ENCODE data around the gene NOP56.

The NOP56 gene, protein sequence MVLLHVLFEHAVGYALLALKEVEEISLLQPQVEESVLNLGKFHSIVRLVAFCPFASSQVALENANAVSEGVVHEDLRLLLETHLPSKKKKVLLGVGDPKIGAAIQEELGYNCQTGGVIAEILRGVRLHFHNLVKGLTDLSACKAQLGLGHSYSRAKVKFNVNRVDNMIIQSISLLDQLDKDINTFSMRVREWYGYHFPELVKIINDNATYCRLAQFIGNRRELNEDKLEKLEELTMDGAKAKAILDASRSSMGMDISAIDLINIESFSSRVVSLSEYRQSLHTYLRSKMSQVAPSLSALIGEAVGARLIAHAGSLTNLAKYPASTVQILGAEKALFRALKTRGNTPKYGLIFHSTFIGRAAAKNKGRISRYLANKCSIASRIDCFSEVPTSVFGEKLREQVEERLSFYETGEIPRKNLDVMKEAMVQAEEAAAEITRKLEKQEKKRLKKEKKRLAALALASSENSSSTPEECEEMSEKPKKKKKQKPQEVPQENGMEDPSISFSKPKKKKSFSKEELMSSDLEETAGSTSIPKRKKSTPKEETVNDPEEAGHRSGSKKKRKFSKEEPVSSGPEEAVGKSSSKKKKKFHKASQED

DNA sequence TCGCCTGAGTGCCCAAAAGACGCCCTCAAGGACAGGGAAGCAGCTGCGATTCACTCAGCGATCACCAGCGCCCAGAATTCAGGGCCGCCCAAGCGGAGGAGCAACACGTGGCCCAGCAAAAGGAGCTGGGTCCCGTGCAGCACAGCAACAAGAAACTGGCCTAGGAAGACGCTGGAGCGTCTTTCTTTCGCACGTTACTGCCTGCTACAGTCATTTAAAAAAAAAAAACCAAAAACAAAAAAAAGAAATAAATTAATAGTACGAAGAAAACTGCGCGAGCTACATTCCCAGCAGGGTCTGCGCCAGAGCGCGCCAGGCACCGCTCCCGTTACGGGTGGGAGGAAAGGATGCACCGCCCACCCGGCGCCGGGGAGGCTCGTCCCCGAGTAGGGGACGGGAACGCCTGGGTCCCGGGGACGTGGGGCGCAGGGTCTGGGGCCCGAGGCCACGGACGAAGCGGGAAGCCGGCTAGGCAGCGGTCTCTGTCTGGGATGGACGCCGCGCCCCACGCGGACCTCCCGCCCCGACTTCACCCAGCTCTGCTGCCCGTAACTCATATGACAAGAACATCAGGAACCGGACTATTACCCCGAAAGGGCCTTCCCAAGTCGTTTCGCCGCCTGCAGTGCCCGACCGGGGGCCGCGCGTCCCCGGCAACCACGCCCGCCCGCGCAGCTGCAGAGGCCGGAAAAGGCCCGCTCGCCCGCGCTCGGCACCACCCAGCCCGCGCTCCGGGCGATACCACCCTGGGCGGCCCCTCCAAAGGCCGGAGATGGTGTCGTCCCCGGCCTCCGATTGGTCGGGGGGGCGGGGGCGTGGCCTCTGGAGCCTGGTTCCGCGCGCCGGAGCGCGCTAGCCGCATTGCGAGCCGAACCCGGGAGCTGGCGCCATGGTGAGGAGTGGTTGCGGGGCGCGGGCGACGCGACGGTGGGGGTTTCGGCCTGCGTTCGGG is at the start of gene NOP56:
Gene NOP56, plus strand, starts transcription at position 861 of the 952 bp plus-strand sequence. Its CDS starts 29 bp downstream, at position 890.
- DNase-seq (ENCODE audit: low read depth, low spot score): peak; percentile 93

DNA sequence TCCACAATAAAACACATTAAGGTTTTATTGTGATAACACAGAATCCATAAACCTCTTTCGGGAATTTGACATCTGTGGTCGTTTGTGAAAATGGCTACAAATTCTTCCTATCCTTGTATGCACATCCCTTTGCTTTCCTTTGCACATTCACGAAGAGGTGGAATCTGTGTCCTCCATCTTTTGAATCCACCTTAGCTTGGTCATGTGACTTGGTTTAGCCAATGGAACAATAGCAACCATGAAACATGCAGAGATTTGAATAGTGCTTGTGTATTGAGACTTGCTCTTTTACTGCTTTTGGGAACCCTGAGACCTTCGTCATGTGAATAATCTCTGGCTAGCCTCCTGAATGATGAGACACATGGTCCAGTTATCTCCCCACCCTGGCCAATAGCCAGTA is 49.7 kb upstream of the NOP56 start:
- DNase-seq (ENCODE audit: low read depth, low spot score): no peak

DNA sequence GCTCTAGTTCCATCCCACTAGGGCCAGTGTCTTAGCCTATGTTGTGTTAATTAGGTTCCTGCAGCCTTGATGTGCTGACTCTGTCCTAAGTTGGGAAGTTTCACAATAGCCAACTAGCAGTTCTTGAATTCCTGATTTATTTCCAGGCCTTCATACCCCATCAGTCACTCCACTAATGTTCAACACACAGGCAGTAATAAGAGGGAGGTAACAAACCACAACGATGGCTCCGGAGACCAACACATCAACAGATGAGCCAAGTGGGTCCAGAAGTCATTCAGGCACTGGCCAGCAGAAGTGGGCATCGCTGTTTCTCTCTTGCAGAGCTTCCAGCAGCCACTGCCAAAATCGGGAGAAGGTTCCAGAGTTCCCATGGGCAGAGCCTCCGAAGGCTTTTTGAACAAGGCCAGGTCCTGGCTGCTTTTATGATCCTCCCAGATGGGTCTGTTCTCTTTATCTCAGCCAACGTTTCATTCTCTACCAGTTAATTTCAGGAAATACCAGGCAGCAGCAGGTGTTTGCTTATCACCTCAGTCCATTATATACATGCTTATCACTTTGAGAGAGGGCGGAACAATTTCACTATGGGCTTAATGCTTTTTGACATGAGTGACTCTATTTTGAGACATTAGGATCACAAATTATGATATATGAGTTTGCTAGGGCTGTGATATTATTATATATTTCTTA is 48.5 kb upstream of the NOP56 start:
- no peak for DNase-seq (ENCODE audit: low read depth, low spot score)

DNA sequence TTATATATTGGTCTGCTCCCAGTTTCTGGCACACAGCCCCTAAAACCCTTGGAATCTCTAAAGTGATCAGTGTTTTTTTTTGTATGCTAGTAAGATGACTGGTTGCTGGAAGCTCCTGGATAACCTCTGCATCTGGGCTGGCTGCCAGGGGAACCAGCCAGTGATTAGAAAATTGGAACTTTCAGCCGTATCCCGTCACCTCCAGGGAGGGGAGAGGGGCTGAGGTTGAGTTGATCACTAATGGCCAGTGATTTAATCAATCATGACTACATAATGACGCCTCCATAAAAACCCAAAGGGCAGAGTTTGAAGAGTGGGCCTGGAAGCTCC is 48.0 kb upstream of the NOP56 start:
- DNase-seq (ENCODE audit: low read depth, low spot score): no peak

DNA sequence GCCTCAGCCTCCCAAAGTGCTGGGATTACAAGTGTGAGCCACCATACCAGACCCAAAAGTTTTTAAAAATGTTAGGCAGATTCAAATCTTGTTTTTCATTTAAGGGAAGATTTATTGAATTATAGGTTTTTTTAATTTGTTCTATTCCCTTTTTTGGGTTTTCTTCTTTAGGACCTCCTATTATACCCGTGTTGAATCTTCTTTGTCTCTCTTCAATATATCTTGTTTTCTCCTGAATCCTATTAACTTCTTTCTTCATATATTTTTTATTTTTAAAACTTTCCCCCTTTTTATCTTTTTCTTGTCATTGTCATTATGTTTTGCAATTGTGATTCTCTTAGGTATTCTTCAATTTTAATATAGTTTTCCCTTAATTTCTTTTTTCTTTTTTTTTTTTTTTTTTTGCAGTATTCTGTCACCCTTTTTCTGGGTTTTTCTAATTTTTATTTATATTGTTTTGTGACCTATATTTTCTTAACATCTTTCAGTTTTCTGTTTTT is 45.9 kb upstream of the NOP56 start:
- DNase-seq (ENCODE audit: low read depth, low spot score): no peak

DNA sequence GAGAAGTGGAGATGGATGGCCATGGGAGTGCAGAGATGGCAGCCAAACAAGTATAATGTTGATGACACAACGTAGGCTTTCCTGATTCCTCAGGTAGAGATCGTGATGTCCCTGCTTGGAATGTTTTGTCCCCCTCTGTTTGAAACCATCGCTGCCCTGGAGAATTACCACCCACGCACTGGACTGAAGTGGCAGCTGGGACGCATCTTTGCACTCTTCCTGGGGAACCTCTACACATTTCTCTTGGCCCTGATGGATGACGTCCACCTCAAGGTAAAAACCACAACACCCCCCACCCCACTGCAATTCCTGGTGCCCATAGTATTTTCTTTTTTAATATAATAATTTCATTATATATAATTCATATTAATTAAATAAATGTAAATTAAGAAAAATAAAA is 42.1 kb upstream of the NOP56 start:
- DNase-seq (ENCODE audit: low read depth, low spot score): no peak

DNA sequence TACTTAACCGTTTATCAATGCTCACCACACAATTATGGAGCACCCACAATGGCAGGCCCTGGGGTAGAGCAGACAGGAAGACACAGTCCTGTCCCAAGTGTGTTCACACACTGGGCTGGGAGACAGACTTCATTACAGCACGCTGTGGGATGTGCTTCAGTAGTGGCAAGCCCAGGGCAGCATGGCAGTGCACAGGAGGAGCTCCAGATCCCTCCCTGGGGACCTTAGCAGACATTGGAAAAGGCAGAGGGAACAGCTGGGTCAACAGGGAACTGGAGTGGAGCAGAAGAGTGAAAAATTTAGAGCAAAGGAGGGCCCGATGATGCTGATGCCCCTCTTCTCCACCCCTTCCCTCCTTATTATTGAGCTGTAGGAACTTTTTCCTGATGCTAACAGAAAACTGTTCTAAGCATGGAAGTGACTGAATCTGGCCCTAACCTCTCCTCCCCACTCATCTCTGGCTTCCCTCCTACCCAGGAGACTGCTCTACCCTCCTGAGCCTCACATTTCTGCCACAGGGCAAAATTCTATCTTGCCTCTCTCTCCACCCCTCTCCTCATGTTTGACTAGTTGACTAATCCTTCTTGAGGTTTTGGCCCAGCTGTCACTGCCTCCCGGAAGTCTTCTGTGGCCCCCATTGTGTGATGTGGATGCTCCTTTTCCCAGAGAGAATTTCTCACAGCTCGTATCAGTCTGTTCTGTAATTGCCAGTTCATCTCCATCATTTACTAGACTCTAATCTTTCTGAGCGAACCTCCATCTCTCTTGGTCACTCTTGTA is 41.3 kb upstream of the NOP56 start:
- no peak for DNase-seq (ENCODE audit: low read depth, low spot score)

DNA sequence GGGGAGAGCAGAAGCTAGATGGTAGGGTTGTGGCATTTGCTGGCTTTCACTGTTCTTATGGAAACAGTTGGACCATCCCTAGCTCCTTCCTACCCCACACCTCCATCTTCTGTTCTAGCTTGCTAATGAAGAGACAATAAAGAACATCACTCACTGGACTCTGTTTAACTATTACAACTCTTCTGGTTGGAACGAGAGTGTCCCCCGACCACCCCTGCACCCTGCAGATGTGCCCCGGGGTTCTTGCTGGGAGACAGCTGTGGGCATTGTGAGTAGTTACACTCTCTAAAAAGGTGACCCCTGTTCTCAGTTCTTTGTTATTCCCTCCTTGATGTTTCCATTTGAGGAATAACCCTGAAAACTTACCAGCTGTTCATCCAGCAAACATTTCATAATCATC is 40.4 kb upstream of the NOP56 start:
- no peak for DNase-seq (ENCODE audit: low read depth, low spot score)

DNA sequence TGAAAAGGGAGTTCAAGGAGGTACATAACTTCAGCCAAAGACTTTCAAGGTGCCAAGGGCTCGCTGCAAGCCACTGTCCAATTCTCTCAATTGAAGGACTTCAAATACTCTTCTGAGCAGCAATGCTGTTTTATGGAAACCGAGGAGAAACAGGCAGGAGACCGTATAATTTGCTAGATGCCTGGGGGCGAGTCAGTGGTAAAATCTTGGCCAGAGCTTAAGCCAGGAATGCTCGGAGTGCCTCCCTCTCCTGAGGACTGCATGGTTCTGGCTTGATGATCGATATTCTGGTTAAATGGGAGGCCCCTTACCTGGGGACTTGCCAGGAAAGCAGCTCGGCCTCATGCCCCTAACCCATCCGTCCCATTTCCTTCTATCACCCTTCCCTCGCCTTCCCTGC is 35.8 kb upstream of the NOP56 start:
- DNase-seq (ENCODE audit: low read depth, low spot score): peak; percentile 22

DNA sequence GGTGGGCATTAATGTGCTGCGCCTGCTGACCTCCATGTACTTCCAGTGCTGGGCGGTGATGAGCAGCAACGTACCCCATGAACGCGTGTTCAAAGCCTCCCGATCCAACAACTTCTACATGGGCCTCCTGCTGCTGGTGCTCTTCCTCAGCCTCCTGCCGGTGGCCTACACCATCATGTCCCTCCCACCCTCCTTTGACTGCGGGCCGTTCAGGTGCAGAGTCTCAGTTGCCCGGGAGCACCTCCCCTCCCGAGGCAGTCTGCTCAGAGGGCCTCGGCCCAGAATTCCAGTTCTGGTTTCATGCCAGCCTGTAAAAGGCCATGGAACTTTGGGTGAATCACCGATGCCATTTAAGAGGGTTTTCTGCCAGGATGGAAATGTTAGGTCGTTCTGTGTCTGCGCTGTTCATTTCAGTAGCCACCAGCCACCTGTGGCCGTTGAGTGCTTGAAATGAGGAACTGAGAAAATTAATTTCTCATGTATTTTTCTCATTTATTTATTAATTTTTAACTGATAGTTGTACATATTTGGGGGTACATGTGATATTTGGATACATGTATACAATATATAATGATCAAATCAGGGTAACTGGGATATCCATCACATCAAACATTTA is 35.2 kb upstream of the NOP56 start:
- no peak for DNase-seq (ENCODE audit: low read depth, low spot score)

DNA sequence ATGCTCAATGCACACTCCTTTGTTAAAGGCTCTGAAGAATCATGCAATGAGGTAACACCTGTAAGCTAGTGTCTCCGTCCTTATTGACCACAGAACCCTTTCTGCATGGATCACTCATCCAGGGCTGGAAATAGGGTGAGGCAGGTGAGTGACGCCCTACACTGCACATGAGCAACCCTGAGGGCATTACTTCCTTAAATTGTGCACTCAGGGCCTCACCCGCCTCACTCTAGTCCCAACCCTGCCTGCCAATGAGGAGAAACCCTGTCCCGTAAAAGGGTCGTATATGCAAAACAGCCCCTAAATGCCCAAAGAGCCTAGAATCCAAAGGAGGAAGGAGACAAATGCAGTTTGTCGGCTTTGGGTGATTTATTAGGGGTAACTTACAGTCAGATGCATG is 33.6 kb upstream of the NOP56 start:
- DNase-seq (ENCODE audit: low read depth, low spot score): no peak

DNA sequence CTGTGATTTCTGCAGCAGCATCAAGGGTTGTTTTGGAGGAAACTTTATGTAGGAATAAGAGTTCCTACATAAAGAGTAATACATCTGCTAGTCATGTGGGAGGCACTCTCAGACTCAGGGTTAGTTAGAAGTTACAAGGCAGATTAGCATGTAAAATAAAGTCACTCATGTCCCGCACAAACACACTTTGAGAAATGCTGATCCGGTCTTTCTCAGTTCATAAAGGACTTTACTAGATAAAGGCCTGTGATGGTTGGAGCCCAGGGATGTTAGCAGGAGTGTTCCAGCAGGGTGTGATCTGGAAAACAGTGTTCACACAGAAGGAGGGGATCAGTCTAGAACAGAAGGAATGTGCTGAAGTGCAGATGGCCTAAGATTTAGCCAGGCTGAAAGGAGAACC is 33.1 kb upstream of the NOP56 start:
- DNase-seq (ENCODE audit: low read depth, low spot score): no peak

DNA sequence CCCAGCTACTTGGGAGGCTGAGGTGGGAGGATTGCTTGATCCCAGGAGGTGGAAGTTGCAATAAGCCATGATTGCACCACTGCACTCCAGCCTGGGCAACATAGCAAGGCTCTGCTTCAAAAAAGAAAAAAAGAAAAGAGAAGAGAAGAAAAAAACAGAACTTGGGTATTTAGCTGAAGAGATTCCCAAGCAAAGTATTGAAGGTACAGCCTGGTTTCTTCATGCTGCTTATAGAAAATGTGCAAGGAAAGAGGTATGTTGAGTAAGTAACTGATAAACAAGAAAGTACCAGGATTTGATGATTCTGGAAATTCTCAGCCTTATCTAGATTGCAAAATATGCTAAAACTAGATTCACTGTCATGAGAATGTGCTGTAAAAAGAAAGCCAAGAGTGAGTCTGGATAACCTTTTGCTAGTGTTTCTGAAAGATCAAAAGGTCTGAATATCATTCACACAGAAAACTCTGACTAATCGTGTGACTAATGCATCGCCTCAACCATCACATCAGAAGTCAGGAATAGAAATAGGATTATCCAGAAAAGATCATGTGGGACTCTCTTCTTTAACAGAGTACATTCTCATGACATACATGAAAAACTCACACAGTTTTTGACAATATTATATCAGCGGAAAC is 32.4 kb upstream of the NOP56 start:
- no peak for DNase-seq (ENCODE audit: low read depth, low spot score)

DNA sequence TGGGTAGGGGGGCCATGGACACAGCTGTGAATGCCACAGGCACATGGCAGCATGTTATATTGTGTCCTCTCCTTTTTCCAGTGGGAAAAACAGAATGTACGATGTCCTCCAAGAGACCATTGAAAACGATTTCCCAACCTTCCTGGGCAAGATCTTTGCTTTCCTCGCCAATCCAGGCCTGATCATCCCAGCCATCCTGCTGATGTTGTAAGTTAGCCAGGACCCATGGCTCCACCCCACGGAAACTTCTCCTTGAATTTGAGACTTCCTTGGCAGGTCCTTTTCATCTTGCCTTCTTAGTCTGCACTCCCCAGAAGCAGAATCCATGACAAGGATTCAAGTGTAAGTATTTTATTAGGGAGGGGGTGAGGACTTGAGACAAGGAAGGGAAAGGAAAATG is 28.2 kb upstream of the NOP56 start:
- no peak for DNase-seq (ENCODE audit: low read depth, low spot score)

DNA sequence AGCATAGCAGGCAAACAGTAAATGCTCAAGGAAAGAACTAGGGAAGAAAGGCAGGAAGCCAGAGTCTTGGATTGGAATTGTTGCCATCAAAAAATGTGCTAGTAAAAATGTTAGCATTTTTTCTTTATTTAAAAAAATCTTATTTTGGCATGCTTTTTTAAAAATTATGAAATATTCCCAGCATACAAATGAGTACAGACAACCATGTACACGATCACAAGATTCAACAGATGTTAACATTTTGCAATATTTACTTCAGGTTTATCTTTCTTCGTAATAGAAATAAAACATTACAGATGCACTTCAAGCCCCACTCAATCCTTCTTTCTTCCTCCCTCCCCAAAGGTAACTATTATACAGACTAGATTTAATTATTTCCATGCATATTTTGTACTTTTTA is 27.4 kb upstream of the NOP56 start:
- no peak for DNase-seq (ENCODE audit: low read depth, low spot score)

DNA sequence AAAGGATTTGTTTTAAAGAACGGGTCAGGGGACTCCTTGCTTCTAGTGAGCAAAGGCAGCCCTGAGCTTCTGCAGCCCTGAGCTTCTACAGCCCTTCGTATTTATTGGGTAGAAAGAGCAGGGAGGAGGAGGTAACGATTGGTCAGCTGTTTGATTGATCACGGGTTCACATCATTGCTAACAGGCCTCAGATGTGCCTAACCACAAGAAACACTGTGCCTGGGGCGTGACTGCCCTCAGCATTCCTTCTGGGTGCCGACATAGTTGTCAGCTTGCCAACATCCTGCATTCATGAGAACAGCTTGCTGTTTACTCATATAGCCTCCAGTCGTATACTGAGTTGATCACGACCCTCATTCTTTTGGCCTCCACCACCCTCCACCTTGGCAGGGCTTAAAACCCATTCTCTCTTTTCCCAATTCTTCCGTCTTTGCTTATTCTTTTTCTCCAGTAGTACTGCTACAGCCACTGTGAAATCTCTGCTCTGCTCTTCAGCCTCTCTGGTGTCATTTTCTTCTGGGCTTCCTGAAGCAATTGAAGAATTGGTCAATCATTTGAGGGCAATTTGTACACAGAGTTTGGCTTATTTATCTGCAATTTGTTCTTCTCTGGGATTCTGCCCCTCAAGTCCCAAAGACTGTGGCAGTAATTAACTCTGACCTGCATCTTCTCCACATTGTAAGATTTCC is 25.4 kb upstream of the NOP56 start:
- DNase-seq (ENCODE audit: low read depth, low spot score): peak; percentile 32

DNA sequence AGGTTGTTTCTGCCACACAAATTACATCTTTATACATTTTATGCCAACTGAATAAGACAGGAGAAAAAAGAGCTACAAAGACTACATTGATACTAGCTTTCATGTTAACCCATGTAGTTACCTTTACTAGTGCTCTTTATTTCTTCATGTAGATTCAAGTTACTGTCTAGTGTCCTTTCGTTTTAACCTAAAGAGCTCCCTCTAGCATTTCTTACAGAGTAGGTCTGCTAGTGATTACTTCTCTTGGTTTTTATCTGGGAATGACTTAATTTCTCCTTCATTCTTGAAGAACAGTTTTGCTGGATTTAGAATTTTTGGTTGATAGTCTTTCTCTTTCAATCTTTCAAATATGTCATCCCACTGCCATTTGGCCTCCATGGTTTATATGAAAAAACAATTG is 21.2 kb upstream of the NOP56 start:
- no peak for DNase-seq (ENCODE audit: low read depth, low spot score)

DNA sequence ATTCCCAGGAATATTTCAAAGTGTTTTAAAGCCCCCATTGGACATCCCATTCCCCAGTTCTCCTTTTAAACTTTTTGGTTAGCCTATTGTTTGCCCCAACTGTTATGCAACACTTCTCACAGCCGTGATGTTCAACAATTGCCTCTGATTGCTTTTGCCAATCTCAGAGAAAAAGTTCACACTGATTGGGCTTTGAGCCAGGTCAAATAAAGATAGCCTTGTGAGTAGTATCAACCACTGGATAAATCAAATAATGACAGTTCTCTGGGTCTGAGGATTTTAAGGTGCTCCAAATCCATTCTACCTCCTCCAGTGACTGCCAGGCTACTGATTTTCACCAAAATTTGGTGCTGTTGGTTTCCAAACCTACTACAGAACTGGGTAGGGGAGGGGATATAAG is 19.1 kb upstream of the NOP56 start:
- no peak for DNase-seq (ENCODE audit: low read depth, low spot score)

DNA sequence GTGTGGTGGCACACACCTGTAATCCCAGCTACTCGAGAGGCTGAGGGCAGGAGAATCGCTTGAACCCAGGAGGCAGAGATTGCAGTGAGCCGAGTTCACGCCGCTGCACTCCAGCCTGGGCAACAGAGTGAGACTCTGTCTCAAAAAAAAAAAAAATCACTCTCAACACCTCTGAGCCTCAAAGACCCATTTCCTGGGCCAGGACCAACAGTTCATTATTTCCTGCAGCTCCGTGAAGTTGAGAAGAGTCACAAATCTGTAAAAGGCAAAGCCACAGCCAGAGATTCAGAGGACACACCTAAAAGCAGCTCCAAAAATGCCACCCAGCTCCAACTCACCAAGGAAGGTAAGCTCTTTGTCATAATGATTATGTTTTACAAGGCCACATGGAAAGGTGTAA is 15.2 kb upstream of the NOP56 start:
- no peak for DNase-seq (ENCODE audit: low read depth, low spot score)

All from ELF-1 (cell line).